Left lung (tissue), 10 donors: ENCODE data around the gene NQO2. TPM values are rescaled to one million over a fixed set of nuclear protein-coding genes. Genes with fewer than 3 reads are reported as not detected.
A peak's percentile ranks its signal among the peaks of the same experiment; 100 is the strongest.
"Not testable (repeated sequence)": the region's sequence is repeated elsewhere in the genome, so short reads cannot be mapped to it uniquely, and the experiment has no call there.

Experiments used
- ATAC-seq: fragments of 200-7000 bp; cut with Tn5 transposase; one replicate; pipeline ENCODE4 v1.9.1; 2020; ENCODE audit warnings: moderate library complexity
- DNase-seq, 4 donors: peaks; one replicate each; pipeline ENCODE4 v3.0.0-alpha.2; 2013 to 2020
- H3K27ac ChIP-seq, 2 donors: fragments of 200-600 bp; sonication (generic) in 1 of 2; one replicate each; pipeline versions ENCODE4 v1.5.0 to v1.8.0; 2020 to 2021
- H3K27me3 ChIP-seq, 2 donors: fragments of 200-600 bp; sonication (generic) in 1 of 2; one replicate each; pipeline versions ENCODE4 v1.5.0 to v1.8.0; 2020 to 2021
- H3K36me3 ChIP-seq, 2 donors: fragments of 200-600 bp; sonication (generic) in 1 of 2; one replicate each; pipeline versions ENCODE4 v1.5.0 to v1.8.0; 2020 to 2021
- H3K4me1 ChIP-seq, 2 donors: fragments of 200-600 bp; one replicate each; pipeline ENCODE4 v1.8.0; 2021
- H3K4me3 ChIP-seq, 2 donors: fragments of 200-600 bp; sonication (generic) in 1 of 2; one replicate each; pipeline versions ENCODE4 v1.5.0 to v1.8.0; 2020 to 2021; ENCODE audit warnings: mild to moderate bottlenecking in 1 of 2
- H3K9me3 ChIP-seq, 2 donors: fragments of 200-600 bp; sonication (generic) in 1 of 2; one replicate each; pipeline versions ENCODE4 v1.5.0 to v1.8.0; 2020 to 2021
- intact Hi-C, 2 donors: fragments of 100-400 bp; cut with DNase I; formaldehyde crosslinking; loops; one replicate each; pipeline versions ENCODE4 v1.11.2 to v1.14.2; 2022
- polyA plus RNA-seq, 6 donors: library from polyadenylated mRNA; unstranded; fragments of 120-200 nt; gene quantifications; one replicate each; pipeline ENCODE4 v1.2.1, GENCODE V29; 2013; ENCODE audit not compliant: insufficient read length in 6 of 6
- total RNA-seq, 2 donors: library from RNA; stranded (reverse); fragmentation: NEBNext Ultra II Directional; extraction: Animal tissue kit (Norgen Biotek cat#: 25700); gene quantifications; one replicate each; pipeline ENCODE4 v1.2.1, GENCODE V29; 2021
- TF ChIP-seq, protein P1 (sequence below), 2 donors: fragments of 200-600 bp; sonication (generic) in 1 of 2; IDR thresholded peaks; one replicate each; pipeline versions ENCODE4 v1.5.0 to v1.8.0; 2021; ENCODE audit warnings: antibody characterized with exemption in 2 of 2
- donor health status: DM: no; HTN: yes; CAD: no.
- donor health status: DM: no; HTN: no; CAD: no.

The NQO2 gene
- total and polyA plus RNA-seq, 8 donors, result 22.0 to 55.8 (median 31.7) TPM

DNA sequence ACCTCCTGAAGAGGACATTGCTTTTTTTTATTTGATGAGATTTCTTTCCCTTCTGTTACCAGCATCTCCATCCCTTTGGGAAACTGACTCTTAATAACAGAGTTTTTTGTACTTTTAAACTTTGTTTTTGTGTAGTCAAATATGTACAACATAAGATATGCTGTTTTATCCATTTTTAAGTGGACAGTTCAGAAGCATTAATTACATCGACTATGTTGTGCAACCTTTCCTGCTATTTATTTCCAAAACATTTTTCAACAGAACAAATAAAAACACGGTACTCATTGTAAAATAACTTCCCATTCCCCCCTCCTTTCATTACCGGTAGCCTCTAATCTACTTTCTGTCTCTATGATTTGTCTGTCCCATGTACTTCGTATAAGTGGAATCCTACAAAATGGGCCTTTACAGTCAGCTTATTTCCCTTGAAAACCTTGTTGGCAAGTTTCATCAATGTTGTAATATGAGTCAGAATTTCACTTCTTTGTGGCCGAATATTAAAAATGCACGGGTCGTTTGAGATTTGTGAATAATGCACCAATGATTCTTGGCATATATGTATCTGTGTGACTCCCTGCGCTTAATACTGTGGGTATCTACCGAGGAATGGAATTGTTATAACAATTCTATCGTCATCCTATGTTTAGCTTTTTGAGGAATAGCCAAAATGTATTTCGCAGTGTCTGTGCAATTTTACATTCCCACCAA lies 57.5 kb downstream of the NQO2 start:
- peaks cover 4 to 31% of the 10 kb centered on the region in 2 donors for H3K4me1 ChIP-seq
- no peaks in the 10 kb centered on the region for H3K36me3 ChIP-seq
- intact Hi-C loops, result loop anchor here in 1 of 2 donors (2.0 to 10.0 kb wide), 2 partner anchors 58 to 212 kb away; partner anchors contain the start of genes NQO2 and SERPINB1
- TF ChIP-seq, protein P1, sequence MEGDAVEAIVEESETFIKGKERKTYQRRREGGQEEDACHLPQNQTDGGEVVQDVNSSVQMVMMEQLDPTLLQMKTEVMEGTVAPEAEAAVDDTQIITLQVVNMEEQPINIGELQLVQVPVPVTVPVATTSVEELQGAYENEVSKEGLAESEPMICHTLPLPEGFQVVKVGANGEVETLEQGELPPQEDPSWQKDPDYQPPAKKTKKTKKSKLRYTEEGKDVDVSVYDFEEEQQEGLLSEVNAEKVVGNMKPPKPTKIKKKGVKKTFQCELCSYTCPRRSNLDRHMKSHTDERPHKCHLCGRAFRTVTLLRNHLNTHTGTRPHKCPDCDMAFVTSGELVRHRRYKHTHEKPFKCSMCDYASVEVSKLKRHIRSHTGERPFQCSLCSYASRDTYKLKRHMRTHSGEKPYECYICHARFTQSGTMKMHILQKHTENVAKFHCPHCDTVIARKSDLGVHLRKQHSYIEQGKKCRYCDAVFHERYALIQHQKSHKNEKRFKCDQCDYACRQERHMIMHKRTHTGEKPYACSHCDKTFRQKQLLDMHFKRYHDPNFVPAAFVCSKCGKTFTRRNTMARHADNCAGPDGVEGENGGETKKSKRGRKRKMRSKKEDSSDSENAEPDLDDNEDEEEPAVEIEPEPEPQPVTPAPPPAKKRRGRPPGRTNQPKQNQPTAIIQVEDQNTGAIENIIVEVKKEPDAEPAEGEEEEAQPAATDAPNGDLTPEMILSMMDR (IDR thresholded peaks at IDR 0.05), result no peak
- no peak for ATAC-seq
- H3K27me3 ChIP-seq, result no peaks in the 10 kb centered on the region
- H3K4me3 ChIP-seq, result no peak overlapping the region
- no peaks in the 10 kb centered on the region for H3K9me3 ChIP-seq
- no peak for DNase-seq
- H3K27ac ChIP-seq, result no peak overlapping the region

DNA sequence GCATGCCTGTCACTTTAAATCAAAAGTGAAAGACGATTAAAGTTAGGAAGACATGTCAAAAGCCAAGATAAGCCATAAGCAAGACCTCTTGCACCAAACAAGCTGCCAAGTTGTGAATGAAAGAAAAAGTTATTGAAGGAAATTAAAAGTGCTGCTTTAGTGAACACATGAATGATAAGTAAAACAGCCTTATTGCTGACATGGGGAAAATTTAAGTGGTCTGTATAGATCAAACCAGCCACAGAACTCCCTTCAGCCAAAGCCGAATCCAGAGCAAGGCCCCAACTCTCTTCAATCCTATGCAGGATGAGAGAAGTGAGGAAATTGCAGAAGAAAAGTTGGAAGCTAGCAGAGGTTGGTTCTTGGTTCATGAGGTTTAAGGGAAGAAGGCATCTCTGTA lies 59.3 kb downstream of the NQO2 start:
- Histone ChIP-seq H3K9me3 (no peaks in the 10 kb centered on the region), H3K27ac (no peak overlapping the region), H3K36me3 (no peaks in the 10 kb centered on the region), H3K4me1 (peaks cover 4 to 17% of the 10 kb centered on the region in 2 donors), H3K4me3 (no peak overlapping the region), H3K27me3 (no peaks in the 10 kb centered on the region)
- no peak for ATAC-seq
- intact Hi-C loops, result loop anchor here in 1 of 2 donors (10.0 kb wide), 1 partner anchor 214 kb away; the partner anchor contains the start of gene SERPINB1
- DNase-seq, result no peak
- TF ChIP-seq, protein P1 (IDR thresholded peaks at IDR 0.05), result no peak

DNA sequence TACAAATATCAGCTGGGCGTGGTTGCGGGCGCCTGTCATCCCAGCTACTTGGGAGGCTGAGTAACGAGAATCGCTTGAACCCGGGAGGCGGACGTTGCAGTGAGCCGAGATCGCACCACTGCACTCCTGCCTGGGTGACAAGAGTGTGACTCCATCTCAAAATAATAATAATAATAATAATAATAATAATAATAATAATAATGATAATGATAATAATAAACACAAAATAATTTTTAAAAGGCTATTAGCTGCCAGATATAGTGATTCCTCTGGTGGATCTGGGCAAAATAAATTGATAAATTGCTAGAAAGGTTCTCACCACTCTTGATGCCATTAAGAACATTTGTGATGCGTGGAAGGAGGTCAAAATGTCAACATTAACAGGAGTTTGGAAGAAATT lies 60.4 kb downstream of the NQO2 start:
- H3K27ac ChIP-seq, H3K36me3 ChIP-seq, H3K9me3 ChIP-seq, H3K27me3 ChIP-seq, DNase-seq, H3K4me3 ChIP-seq, intact Hi-C loops, ATAC-seq: not testable (repeated sequence)
- peaks cover 4 to 17% of the 10 kb centered on the region in 2 donors for H3K4me1 ChIP-seq

DNA sequence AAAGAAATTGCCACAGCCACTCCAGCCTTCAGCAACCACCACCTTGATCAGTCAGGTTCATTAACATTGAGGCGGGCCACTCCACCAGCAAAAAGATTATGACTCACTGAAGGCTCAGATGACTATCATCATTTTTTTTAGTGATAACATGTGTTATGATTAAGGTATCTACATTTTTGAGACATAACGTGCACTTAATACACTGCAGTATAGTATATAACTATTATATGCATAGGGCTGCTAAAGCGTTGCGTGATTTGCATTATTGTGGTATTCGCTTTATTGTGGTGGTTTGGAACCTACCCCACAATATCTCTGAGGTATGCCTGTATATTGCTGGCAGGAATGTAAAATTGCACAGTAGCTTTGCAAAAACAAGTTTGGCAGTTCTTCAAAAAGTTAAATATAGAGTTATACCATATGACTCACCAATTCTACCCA lies 61.8 kb downstream of the NQO2 start:
- DNase-seq, result no peak
- Histone ChIP-seq H3K27me3 (no peaks in the 10 kb centered on the region), H3K9me3 (no peaks in the 10 kb centered on the region), H3K4me1 (peaks cover 0 to 15% of the 10 kb centered on the region in 2 donors), H3K27ac (no peak overlapping the region), H3K36me3 (no peaks in the 10 kb centered on the region), H3K4me3 (no peak overlapping the region)
- TF ChIP-seq, protein P1 (IDR thresholded peaks at IDR 0.05), result no peak
- no peak for ATAC-seq
- intact Hi-C loops, result no loop called here

DNA sequence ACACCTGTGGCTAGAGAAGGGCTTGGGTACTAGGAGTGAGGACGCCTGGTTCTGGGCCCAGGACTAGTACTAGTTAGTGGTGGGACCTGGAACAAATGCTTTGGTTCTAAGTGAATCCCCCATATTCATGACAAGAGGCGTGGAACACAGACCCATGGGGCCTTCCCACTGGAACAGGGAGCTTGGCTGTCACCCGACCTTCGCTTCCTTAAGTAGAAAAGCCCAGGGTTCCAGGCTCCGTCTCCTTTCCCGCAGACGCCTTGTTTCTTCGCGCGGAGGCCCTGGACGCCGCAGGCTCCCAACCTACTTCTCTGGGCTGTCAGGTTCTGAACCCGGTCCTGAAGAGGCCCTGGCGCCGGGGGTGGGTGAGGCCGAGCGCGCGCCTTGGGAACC lies 63.6 kb downstream of the NQO2 start:
- H3K27me3 ChIP-seq, ATAC-seq, H3K9me3 ChIP-seq, DNase-seq, H3K36me3 ChIP-seq, intact Hi-C loops: not testable (repeated sequence)
- peaks cover 0 to 26% of the 10 kb centered on the region in 2 donors for H3K4me1 ChIP-seq
- peak overlapping the region; percentile 55 to 74 for H3K4me3 ChIP-seq
- peak overlapping the region; percentile 87 to 93 for H3K27ac ChIP-seq

DNA sequence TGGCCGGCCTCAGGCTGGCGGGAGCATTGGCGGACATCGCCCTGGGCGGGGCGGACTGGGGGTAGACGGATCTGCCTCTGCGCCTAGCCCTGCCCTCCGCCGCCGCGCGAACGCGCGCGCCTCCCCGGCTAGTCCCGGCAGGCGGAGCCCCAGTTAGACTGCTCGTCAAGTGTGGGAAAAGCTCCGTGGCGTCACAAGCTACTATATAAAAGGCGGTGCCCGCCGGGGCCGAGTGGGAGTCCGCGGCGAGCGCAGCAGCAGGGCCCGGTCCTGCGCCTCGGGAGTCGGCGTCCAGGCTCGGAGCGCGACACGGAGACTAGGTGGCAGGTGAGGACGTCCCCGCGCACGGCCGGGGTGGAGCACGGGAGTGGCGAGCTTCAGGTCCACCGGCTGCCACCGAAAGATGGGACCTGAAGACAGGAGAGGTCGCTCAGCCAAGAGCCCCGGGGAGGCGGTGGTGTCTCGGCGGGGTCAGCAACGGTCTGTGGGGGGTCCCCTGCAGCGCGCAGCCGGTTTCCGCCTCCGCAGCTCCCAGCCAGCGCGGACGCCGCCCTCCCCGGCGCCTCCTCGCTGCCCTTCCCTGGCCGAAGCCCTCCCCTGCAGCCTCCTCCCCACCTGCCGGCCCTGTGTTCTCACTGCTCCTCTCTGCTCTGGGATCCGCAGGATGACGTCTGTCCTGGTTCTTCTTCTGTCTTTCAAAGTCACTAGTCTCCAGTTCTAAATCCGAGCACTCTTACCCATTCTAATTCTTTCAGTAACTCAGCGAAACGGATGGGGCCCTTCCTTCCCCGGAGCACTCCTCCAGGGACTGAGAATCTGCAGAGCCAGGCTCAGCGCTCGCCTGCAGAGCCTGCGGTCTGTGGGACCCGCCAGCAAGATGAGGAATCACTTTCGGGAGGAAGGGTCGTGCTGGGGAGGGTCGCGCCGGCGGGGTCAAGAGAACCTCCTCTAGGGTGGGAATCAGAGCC lies 64.3 kb downstream of the NQO2 start:
- ATAC-seq (peak; percentile 97), DNase-seq (peak; percentile 84 to 100 (median 98))
- intact Hi-C loops, result no loop called here
- H3K27me3 ChIP-seq, result no peaks in the 10 kb centered on the region
- H3K36me3 ChIP-seq, result no peaks in the 10 kb centered on the region
- peak overlapping the region; percentile 55 to 74 for H3K4me3 ChIP-seq
- H3K27ac ChIP-seq, result peak overlapping the region; percentile 87 to 93
- peaks cover 0 to 26% of the 10 kb centered on the region in 2 donors for H3K4me1 ChIP-seq
- H3K9me3 ChIP-seq, result no peaks in the 10 kb centered on the region
- TF ChIP-seq, protein P1 (IDR thresholded peaks at IDR 0.05), result no peak
